ENCODE data around the gene GLYR1. TPM values are rescaled to one million over a fixed set of nuclear protein-coding genes. Genes with fewer than 3 reads are reported as not detected.
"Not testable (repeated sequence)": the region's sequence is repeated elsewhere in the genome, so short reads cannot be mapped to it uniquely, and the experiment has no call there.

The GLYR1 gene
- total RNA-seq (2014; rRNA removed; shearing (Covaris generic)) (90.5 and 105 TPM in 2 replicates), polyA plus RNA-seq (2016; fragmentation: Nextera tagmentation; extraction: Ambion mirVana) (55.1 and 59.9 TPM in 2 replicates)
- long read RNA-seq, partial matches to known transcripts, result 6 of 14 reads
- long read RNA-seq, other reads (novel, unspliced or antisense), result 8 of 14 reads

- H3K36me3 Mint-ChIP-seq (ENCODE audit: low read depth), result peaks cover 39% of the 10 kb centered on the region
- H3F3A ChIP-seq (replicated peaks; ENCODE audit: low read depth), result peaks cover 14% of the 10 kb centered on the region
- TF ChIP-seq POLR2AphosphoS5 (IDR thresholded peaks at IDR 0.05; ENCODE audit: low read depth) (peak; percentile 85), CTCF (conservative IDR thresholded peaks at IDR 0.05; ENCODE audit: low read depth in 2 of 2) (no peak), EZH2 (IDR thresholded peaks at IDR 0.05; ENCODE audit: low read depth, unreplicated experiment) (no peak), CREB1 (CRISPR knock-in tag; IDR thresholded peaks at IDR 0.05; ENCODE audit: low read depth) (peak; percentile 97), ETS1 (IDR thresholded peaks at IDR 0.05) (0 out of 2 replicates have a peak, but pooled peaks have one; percentile 53)
- H3K4me3 Mint-ChIP-seq, result peak within 1 kb of the TSS; percentile 88
- peak; percentile 90 for ATAC-seq
- peak within 1 kb of the TSS; percentile 89 for H3K4me2 ChIP-seq
- no peaks in the 10 kb centered on the region for H3K27me3 Mint-ChIP-seq (ENCODE audit: insufficient read depth, low read depth, poor library complexity)
- no peaks in the 10 kb centered on the region for H3K27me3 ChIP-seq (ENCODE audit: insufficient read depth)
- peaks cover 30% of the 10 kb centered on the region for H3K36me3 ChIP-seq (ENCODE audit: insufficient read depth)
- H3K27ac ChIP-seq (ENCODE audit: low read depth), result peak within 1 kb of the TSS; percentile 78; the same call in 1 of the 2 replicates
- peaks cover 82% of the 10 kb centered on the region for H3K79me2 ChIP-seq (replicated peaks; ENCODE audit: insufficient read depth)
- H3K4me3 ChIP-seq, result peak within 1 kb of the TSS; percentile 92
- H3K9me3 Mint-ChIP-seq, result no peaks in the 10 kb centered on the region
- peak within 1 kb of the TSS; percentile 80; the same call in 1 of the 2 replicates for H3K27ac Mint-ChIP-seq
- H3K9me2 ChIP-seq (ENCODE audit: insufficient read depth), result no peaks in the 10 kb centered on the region
- peaks cover 11% of the 10 kb centered on the region for H3K4me1 ChIP-seq (ENCODE audit: insufficient read depth)
- peaks cover 27% of the 10 kb centered on the region; the same call in 2 of the 3 replicates for H3K4me1 Mint-ChIP-seq
- peaks cover 53% of the 10 kb centered on the region for H4K20me1 ChIP-seq (replicated peaks; ENCODE audit: insufficient read depth)
- peak within 1 kb of the TSS; percentile 67; the same call in 1 of the 2 replicates for H2AFZ ChIP-seq
- peak; percentile 99 for DNase-seq (ENCODE audit: low spot score)
Measured at GRCh38 chr16:4846901-4847773, at the start of gene GLYR1, which contains the start of gene UBN1. TSS of gene GLYR1 (minus strand) at chr16:4847288. CDS start at chr16:4847265, 23 bp downstream. TSS of gene UBN1 (plus strand) at chr16:4847481. CDS start at chr16:4852918, 5,437 bp downstream.

GRCh38 chr16:4896761-4897160, 49.7 kb upstream of the GLYR1 start:
- H3K36me3 Mint-ChIP-seq (ENCODE audit: low read depth), result peaks cover 36% of the 10 kb centered on the region
- H3K4me1 ChIP-seq (ENCODE audit: insufficient read depth); H3K79me2 ChIP-seq (replicated peaks; ENCODE audit: insufficient read depth); H3K9me2 ChIP-seq (ENCODE audit: insufficient read depth); H3K36me3 ChIP-seq (ENCODE audit: insufficient read depth); DNase-seq (ENCODE audit: low spot score); H2AFZ ChIP-seq; H3K27me3 ChIP-seq (ENCODE audit: insufficient read depth); H3K27ac ChIP-seq (ENCODE audit: low read depth); H3K4me1 Mint-ChIP-seq; H3K27me3 Mint-ChIP-seq (ENCODE audit: insufficient read depth, low read depth, poor library complexity); H3K4me3 Mint-ChIP-seq; H3K4me2 ChIP-seq; ATAC-seq; H3F3A ChIP-seq (replicated peaks; ENCODE audit: low read depth); H3K27ac Mint-ChIP-seq; H3K4me3 ChIP-seq; H4K20me1 ChIP-seq (replicated peaks; ENCODE audit: insufficient read depth); H3K9me3 Mint-ChIP-seq: not testable (repeated sequence)

All from GM23338 (cell line).